Measurements from ENCODE around the gene ZBED1.

Gene ZBED1

DNA sequence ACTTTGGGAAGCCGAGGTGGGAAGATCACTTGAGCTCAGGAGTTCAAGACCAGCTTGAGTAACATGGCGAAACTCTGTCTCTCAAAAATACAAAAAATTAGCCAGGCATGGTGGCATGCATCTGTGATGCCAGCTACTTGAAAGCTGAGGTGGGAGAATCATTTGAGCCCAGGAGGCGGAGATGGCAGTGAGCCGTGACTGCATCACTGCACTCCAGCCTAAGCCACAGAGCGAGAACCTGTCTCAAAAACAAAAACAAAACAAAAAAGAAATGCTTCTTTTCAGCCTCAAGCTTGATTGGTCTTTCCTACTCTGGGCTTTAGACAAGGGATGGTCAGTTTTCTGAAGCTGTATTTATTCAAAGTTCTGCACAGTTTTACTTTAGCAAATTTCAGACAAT is 15.8 kb upstream of the ZBED1 start:
- Mint-ChIP-seq H3K27me3 (ENCODE audit: low read depth) (peaks cover 9% of the 10 kb centered on the region), H3K4me1 (peaks cover 9% of the 10 kb centered on the region), H3K4me3 (no peak overlapping the region), H3K9me3 (peaks cover 3% of the 10 kb centered on the region), H3K36me3 (ENCODE audit: low read depth) (no peaks in the 10 kb centered on the region), H3K27ac (peak overlapping the region in 1 of 3 experiments; percentile 21)
- TF ChIP-seq CTCF (IDR thresholded peaks at IDR 0.05; ENCODE audit: unreplicated experiment in 3 of 3), result no peak

DNA sequence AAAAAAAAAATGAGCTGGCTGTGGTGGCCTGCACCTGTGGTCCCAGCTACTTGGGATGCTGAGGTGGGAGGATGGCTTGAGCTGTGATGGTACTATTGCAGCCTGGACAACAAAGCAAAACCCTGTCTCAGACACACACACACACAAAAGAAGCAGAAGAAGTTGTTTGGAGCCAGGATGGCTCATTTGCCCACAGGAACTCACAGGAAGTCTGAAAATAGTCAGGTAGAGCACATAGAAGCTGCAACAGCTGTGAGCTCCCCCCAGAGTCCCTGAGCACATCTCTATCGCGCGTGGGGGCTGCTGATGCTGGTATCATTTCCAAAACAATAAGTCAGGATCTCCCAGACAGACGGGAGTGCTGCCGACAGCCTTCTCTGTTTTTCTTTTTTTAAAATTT is 13.4 kb upstream of the ZBED1 start:
- no peak for TF ChIP-seq CTCF (IDR thresholded peaks at IDR 0.05; ENCODE audit: unreplicated experiment in 3 of 3)
- Mint-ChIP-seq H3K27me3 (ENCODE audit: low read depth) (peaks cover 9% of the 10 kb centered on the region), H3K9me3 (no peaks in the 10 kb centered on the region), H3K36me3 (ENCODE audit: low read depth) (no peaks in the 10 kb centered on the region), H3K27ac (peak overlapping the region in 1 of 3 experiments; percentile 45), H3K4me1 (peaks cover 9% of the 10 kb centered on the region), H3K4me3 (no peak overlapping the region)

GRCh38 chrX:2513121-2513664 is 12.4 kb upstream of the ZBED1 start:
- peak overlapping the region; percentile 45 to 94 (median 83) for H3K27ac Mint-ChIP-seq
- H3K4me3 Mint-ChIP-seq, result no peak overlapping the region
- H3K27me3 Mint-ChIP-seq (ENCODE audit: low read depth), result peaks cover 5% of the 10 kb centered on the region
- H3K36me3 Mint-ChIP-seq (ENCODE audit: low read depth), result no peaks in the 10 kb centered on the region
- no peaks in the 10 kb centered on the region for H3K9me3 Mint-ChIP-seq
- H3K4me1 Mint-ChIP-seq, result peaks cover 9% of the 10 kb centered on the region
- TF ChIP-seq CTCF (IDR thresholded peaks at IDR 0.05; ENCODE audit: unreplicated experiment in 3 of 3), result no peak

- H3K36me3 Mint-ChIP-seq (ENCODE audit: low read depth), result no peaks in the 10 kb centered on the region
- H3K27ac Mint-ChIP-seq, result peak overlapping the region; percentile 45 to 94 (median 83)
- no peak overlapping the region for H3K4me3 Mint-ChIP-seq
- peaks cover 9% of the 10 kb centered on the region for H3K4me1 Mint-ChIP-seq
- H3K9me3 Mint-ChIP-seq, result no peaks in the 10 kb centered on the region
- no peaks in the 10 kb centered on the region for H3K27me3 Mint-ChIP-seq (ENCODE audit: low read depth)
- TF ChIP-seq CTCF (IDR thresholded peaks at IDR 0.05; ENCODE audit: unreplicated experiment in 3 of 3), result no peak
Measured at GRCh38 chrX:2512501-2512900, 11.7 kb upstream of the ZBED1 start.

DNA sequence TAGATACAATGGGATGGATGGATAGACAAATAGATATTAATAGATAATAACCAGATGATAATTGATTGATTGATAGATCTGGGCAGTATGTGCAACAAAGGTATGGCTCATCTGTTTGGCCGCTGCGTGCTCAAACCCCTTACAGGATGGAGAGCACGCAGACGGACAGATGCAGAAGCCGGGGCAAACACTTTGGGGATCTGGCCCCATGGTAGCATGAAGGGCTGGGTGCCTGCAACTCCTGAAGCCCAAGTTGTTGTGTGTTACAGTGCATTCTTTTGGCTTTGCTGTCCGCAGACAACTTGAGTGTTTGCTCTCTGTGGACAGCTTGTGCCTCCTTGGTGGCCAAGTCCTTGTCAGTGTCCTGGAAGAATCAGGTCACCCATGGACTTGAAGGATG is 10.6 kb upstream of the ZBED1 start:
- H3K4me3 Mint-ChIP-seq, result no peak overlapping the region
- H3K9me3 Mint-ChIP-seq, result no peaks in the 10 kb centered on the region
- no peak for TF ChIP-seq CTCF (IDR thresholded peaks at IDR 0.05; ENCODE audit: unreplicated experiment in 3 of 3)
- peak overlapping the region in 1 of 3 experiments; percentile 42 for H3K27ac Mint-ChIP-seq
- H3K4me1 Mint-ChIP-seq, result peaks cover 3% of the 10 kb centered on the region
- H3K27me3 Mint-ChIP-seq (ENCODE audit: low read depth), result no peaks in the 10 kb centered on the region
- no peaks in the 10 kb centered on the region for H3K36me3 Mint-ChIP-seq (ENCODE audit: low read depth)

DNA sequence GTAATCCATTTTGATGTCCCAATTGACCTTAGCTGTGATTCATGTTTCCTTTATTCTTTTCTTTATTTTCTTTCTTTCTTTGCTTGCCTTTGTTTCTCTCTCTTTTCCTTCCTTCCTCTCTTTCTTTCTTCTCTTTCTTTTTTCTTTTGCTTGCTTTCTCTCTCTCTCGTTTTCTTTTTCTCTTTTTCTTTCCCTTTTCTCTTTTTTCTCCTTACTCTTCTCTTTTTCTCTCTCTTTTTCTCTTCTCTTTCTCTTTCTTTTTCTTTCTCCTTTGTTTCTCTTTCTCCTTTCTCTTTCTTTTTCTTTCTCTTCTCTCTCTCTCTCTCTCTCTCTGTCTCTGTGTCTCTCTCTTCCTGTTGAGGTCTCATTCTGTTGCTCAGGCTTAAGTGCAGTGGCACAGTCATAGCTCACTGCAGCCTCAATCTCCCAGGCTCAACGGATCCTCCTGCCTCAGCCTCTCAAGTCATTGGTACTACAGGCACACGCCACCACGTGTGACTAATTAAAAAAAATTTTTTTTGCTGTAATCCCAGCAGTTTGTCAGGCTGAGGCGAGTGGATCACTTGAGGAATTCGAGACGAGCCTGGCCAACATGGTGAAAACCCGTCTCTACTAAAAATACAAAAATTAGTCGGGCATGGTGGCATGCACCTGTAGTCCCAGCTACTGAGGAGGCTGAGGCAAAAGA is 8.0 kb upstream of the ZBED1 start:
- Mint-ChIP-seq H3K27ac (no peak overlapping the region), H3K4me1 (no peaks in the 10 kb centered on the region), H3K27me3 (ENCODE audit: low read depth) (peaks cover under 1% of the 10 kb centered on the region), H3K4me3 (no peak overlapping the region), H3K9me3 (no peaks in the 10 kb centered on the region), H3K36me3 (ENCODE audit: low read depth) (no peaks in the 10 kb centered on the region)
- no peak for TF ChIP-seq CTCF (IDR thresholded peaks at IDR 0.05; ENCODE audit: unreplicated experiment in 3 of 3)
